Suprapubic skin (tissue), 4 donors: ENCODE data around the gene CUEDC1. TPM values are rescaled to one million over a fixed set of nuclear protein-coding genes. Genes with fewer than 3 reads are reported as not detected.

Experiments used
- DNase-seq, 2 donors: peaks; one replicate each; pipeline ENCODE4 v3.0.0-alpha.2; 2019; ENCODE audit warnings: low spot score in 2 of 2
- H3K27ac ChIP-seq: fragments of 200-600 bp; sonication (generic); one replicate; pipeline ENCODE4 v1.5.1; 2019
- H3K27me3 ChIP-seq: fragments of 200-600 bp; sonication (generic); one replicate; pipeline ENCODE4 v1.5.1; 2019
- H3K36me3 ChIP-seq: fragments of 200-600 bp; sonication (generic); one replicate; pipeline ENCODE4 v1.5.1; 2019
- H3K4me1 ChIP-seq: fragments of 200-600 bp; sonication (generic); one replicate; pipeline ENCODE4 v1.5.1; 2019
- H3K4me3 ChIP-seq: fragments of 200-600 bp; sonication (generic); one replicate; pipeline ENCODE4 v1.5.1; 2019; ENCODE audit warnings: mild to moderate bottlenecking
- H3K9me3 ChIP-seq: fragments of 200-600 bp; sonication (generic); one replicate; pipeline ENCODE4 v1.5.1; 2019
- EP300 ChIP-seq: sonication (generic); formaldehyde crosslinking; IDR thresholded peaks from one replicate; pipeline ENCODE4 v1.6.1; 2017; ENCODE audit warnings: antibody characterized with exemption
- POLR2A ChIP-seq, 2 donors: fragments of 450-650 bp; IDR thresholded peaks; one replicate each; pipeline ENCODE4 v1.6.1; 2017; ENCODE audit warnings: antibody characterized with exemption in 2 of 2, mild to moderate bottlenecking in 2 of 2, moderate library complexity in 2 of 2
- POLR2AphosphoS5 ChIP-seq, 3 donors: sonication (generic); formaldehyde crosslinking; IDR thresholded peaks; one replicate each; pipeline ENCODE4 v1.6.1; 2017; ENCODE audit warnings: antibody characterized with exemption in 3 of 3
- WGBS: methylation state at CpG from one replicate; pipeline ENCODE4 v1.1.5; 2018; 5-methylcytosine and 5-hydroxymethylcytosine counted together
- total RNA-seq, 4 donors: library from RNA; depleted of rRNA; stranded (reverse); fragments of >200 nt; gene quantifications; one replicate each; pipeline ENCODE4 v1.1.0, GENCODE V29; 2016
- TF ChIP-seq, protein P1 (sequence below), 2 donors: fragments of 200-600 bp in 1 of 2; fragments of 450-650 bp in 1 of 2; sonication (generic) in 1 of 2; IDR thresholded peaks; one replicate each; pipeline ENCODE4 v1.5.1; 2016 to 2019; ENCODE audit warnings: antibody characterized with exemption in 2 of 2, mild to moderate bottlenecking in 1 of 2, moderate library complexity in 1 of 2

The CUEDC1 gene
- total RNA-seq, 4 donors from 2014 or later: 5.1 to 34.2 (median 12.8) TPM

DNA sequence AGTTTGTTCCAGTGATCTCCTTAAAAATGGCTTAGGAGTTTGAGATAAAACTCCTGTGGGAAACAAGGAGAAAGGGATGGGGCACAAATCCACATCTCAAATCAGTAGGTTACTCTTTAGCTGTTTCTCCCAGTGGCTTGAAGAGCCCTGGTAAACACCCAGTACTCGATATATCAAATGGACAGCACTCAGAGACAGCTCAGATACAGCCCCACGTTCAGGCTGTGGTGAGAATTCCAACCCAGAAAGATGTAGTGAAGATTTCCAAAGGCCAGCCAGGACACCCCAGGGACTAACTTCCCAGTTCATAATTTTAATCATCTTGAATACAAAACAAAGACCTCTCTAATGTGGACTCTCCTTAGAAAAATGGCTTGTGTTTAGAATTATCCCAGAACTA, 39.2 kb upstream of the CUEDC1 start:
- H3K36me3 ChIP-seq: peaks cover 5% of the 10 kb centered on the region
- TF ChIP-seq POLR2AphosphoS5 (IDR thresholded peaks at IDR 0.05): no peak
- no peak for TF ChIP-seq POLR2A (IDR thresholded peaks at IDR 0.05)
- TF ChIP-seq, protein P1, sequence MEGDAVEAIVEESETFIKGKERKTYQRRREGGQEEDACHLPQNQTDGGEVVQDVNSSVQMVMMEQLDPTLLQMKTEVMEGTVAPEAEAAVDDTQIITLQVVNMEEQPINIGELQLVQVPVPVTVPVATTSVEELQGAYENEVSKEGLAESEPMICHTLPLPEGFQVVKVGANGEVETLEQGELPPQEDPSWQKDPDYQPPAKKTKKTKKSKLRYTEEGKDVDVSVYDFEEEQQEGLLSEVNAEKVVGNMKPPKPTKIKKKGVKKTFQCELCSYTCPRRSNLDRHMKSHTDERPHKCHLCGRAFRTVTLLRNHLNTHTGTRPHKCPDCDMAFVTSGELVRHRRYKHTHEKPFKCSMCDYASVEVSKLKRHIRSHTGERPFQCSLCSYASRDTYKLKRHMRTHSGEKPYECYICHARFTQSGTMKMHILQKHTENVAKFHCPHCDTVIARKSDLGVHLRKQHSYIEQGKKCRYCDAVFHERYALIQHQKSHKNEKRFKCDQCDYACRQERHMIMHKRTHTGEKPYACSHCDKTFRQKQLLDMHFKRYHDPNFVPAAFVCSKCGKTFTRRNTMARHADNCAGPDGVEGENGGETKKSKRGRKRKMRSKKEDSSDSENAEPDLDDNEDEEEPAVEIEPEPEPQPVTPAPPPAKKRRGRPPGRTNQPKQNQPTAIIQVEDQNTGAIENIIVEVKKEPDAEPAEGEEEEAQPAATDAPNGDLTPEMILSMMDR (IDR thresholded peaks at IDR 0.05): no peak
- TF ChIP-seq EP300: no peak
- no peaks in the 10 kb centered on the region for H3K9me3 ChIP-seq
- 40% methylated on average over 2 of the region's 2 CpGs for WGBS
- no peak for DNase-seq
- peaks cover 24% of the 10 kb centered on the region for H3K4me1 ChIP-seq
- H3K27ac ChIP-seq: no peak overlapping the region
- H3K27me3 ChIP-seq: no peaks in the 10 kb centered on the region
- H3K4me3 ChIP-seq: no peak overlapping the region

DNA sequence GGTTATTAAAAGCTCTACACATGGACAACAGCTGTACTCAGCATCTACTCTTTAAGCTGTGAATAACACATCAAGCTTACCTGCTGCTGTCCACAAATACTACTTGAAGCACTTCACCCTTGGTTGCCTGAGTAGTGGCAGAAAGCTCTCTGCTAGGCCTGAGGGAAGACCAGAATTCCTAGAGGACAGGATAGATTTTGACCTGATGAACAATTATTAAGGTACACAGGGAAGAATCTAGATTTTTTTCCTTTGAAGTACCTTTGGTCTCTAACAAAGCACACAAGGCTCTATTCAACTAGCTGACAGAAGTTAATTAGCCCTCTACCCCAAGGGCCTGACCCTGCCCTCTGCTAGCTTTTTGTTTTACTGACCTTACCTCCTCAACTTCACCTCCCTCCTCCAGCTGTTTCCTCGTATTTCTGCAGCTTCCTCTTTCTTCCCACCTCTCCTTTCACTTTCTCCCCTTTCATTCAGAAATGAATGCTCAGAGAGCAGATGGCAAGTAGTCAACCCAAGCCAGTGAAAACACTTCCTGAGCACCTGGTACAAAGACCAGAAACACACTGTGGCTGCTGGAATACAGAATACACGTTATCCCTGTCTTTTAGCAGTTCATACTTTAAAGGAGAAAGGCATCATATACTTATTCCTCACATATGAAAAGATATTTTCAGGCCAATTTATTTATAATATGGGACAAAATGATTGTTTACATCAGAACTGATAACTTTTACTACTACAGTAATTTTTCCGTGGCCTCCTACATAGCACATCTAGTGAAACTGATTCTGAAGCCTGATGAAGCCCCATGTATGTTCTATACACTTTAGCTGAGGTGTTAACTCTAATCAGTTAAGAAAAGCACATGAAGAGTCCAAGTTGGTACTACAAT, 38.5 kb upstream of the CUEDC1 start:
- no peak for DNase-seq
- no peak for TF ChIP-seq POLR2AphosphoS5 (IDR thresholded peaks at IDR 0.05)
- TF ChIP-seq, protein P1 (IDR thresholded peaks at IDR 0.05): no peak
- TF ChIP-seq POLR2A (IDR thresholded peaks at IDR 0.05): no peak
- TF ChIP-seq EP300: no peak
- no peak overlapping the region for H3K27ac ChIP-seq

DNA sequence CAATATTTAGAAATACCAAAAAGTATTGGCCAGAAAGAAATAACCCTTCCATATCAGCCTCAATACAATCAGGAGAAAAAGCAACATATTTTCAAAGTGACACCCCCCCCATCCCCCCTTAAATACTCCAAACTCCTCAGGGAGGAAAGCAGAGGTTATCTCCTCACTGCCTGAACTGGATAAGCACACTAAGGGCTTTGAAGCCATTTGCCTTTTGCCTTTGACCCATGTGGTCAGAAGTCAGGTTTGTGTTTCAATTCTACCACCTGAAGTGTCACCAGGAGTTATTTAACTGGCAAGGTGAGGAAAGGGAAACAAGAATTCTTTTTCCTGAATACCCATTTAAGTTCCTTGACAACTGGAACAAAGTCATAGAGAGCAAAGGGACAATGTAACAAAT, 36.3 kb upstream of the CUEDC1 start:
- no peaks in the 10 kb centered on the region for H3K36me3 ChIP-seq
- peaks cover 36% of the 10 kb centered on the region for H3K4me1 ChIP-seq
- no peak overlapping the region for H3K4me3 ChIP-seq
- no peaks in the 10 kb centered on the region for H3K9me3 ChIP-seq
- no peaks in the 10 kb centered on the region for H3K27me3 ChIP-seq
- H3K27ac ChIP-seq: no peak overlapping the region
- no peak for DNase-seq
- TF ChIP-seq POLR2A (IDR thresholded peaks at IDR 0.05) (no peak), EP300 (no peak), POLR2AphosphoS5 (IDR thresholded peaks at IDR 0.05) (no peak)
- TF ChIP-seq, protein P1 (IDR thresholded peaks at IDR 0.05): no peak

More for the DNA sequence above, 38.5 kb upstream of the CUEDC1 start:
- H3K27me3 ChIP-seq: no peaks in the 10 kb centered on the region
- H3K4me1 ChIP-seq: peaks cover 28% of the 10 kb centered on the region
- 38% methylated on average over 3 of the region's 3 CpGs for WGBS
- H3K4me3 ChIP-seq: no peak overlapping the region
- H3K9me3 ChIP-seq: no peaks in the 10 kb centered on the region
- peaks cover 5% of the 10 kb centered on the region for H3K36me3 ChIP-seq

DNA sequence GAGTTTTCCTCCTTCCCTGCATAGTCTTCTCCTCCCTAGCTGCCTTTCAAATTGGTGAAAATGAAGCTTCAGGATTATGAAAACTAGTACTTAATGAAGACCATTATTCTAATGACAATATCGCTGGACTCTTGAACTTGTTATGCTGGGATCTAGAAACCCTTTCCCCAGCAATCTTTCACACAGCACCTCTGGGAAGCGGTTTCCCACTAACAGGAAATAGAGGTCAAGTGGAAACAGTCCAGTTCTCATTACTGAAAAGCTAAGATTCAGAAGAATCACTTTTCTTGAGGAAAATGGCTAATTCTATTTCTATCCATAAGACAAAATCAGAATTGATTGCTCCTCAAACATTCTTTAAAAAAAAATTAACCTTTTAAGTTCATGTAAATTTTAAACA, 34.8 kb upstream of the CUEDC1 start:
- 73% methylated on average over 2 of the region's 2 CpGs for WGBS
- H3K4me3 ChIP-seq: no peak overlapping the region
- no peaks in the 10 kb centered on the region for H3K36me3 ChIP-seq
- H3K9me3 ChIP-seq: no peaks in the 10 kb centered on the region
- TF ChIP-seq POLR2A (IDR thresholded peaks at IDR 0.05) (no peak), POLR2AphosphoS5 (IDR thresholded peaks at IDR 0.05) (no peak)
- DNase-seq: no peak
- H3K27me3 ChIP-seq: no peaks in the 10 kb centered on the region
- no peak overlapping the region for H3K27ac ChIP-seq
- H3K4me1 ChIP-seq: peaks cover 40% of the 10 kb centered on the region

DNA sequence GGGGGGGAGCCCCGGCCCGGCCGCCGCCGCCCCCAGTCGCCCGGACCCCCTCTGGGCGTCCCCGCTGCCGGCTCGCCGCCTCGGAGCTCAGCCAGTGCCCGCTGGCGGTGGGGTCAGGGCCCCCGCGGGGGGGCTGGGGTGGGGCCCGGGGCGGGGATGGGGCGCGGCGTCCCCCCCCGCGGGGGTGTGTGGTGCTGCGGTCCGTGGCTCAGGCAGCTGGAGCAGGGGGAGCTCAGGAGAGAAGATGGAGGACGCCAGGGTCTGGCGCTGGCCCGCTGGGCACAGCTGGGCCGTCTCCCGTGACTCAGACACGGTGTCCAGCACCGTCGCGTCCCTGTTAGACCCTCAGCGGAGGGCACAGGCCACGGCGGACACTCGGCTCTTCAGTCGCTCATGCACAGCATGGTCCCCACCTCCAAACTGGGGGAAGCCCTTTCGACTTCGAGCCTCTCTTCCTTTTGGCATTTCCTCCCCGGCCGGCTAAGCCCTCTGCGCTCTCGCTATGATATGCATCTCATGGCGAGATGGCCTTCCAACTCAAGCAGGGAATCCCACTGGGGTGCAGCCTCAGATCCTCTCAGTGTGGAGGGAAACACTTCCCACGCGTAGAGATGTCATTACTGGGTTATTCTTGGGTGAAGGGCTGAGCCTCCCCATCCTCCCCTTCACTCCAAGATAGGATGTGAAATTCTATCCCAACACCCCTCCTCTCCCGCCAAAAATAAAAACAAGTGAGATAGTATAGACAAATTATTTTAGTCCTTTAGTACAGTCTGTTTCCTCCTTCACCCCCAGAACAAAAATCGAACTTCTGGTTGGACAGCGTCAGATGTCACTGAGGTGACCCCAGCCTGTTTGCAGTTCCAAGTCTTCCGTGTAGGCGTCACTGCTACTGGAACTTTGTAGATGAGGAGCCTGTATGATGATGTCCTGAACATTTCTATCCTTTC, 33.4 kb upstream of the CUEDC1 start:
- peaks cover 49% of the 10 kb centered on the region for H3K4me1 ChIP-seq
- H3K36me3 ChIP-seq: no peaks in the 10 kb centered on the region
- no peaks in the 10 kb centered on the region for H3K9me3 ChIP-seq
- H3K4me3 ChIP-seq: peak overlapping the region; percentile 94
- H3K27ac ChIP-seq: peak overlapping the region; percentile 96
- peak; percentile 83 to 84 for DNase-seq
- H3K27me3 ChIP-seq: no peaks in the 10 kb centered on the region
- TF ChIP-seq POLR2A (IDR thresholded peaks at IDR 0.05) (no peak), EP300 (no peak)
- 3% methylated on average over 24 of the region's 54 CpGs for WGBS
